Stimulated activated memory B cell treated with anti-CD40 and anti-IgM and Interleukin-4, amounts not matched to agents 10 μg/mL and 1 μg/mL and 100 μg/mL, for 72 hours (primary cell): ENCODE data around the gene RIMKLA.

Source experiments
- ATAC-seq: fragments of 150-1000 bp; cut with Tn5 transposase; 2 replicates; pipeline ENCODE4 v1.10.0; 2021
- H3K27ac Mint-ChIP-seq: one replicate; pipeline ENCODE4 v1.8.0; 2022; ENCODE audit warnings: mild to moderate bottlenecking, mixed read lengths
- H3K27me3 Mint-ChIP-seq: one replicate; pipeline ENCODE4 v1.8.0; 2022; ENCODE audit warnings: mixed read lengths
- H3K36me3 Mint-ChIP-seq: one replicate; pipeline ENCODE4 v1.8.0; 2022; ENCODE audit warnings: mixed read lengths
- H3K4me1 Mint-ChIP-seq: one replicate; pipeline ENCODE4 v1.8.0; 2022; ENCODE audit warnings: mixed read lengths
- H3K4me3 Mint-ChIP-seq: one replicate; pipeline ENCODE4 v1.8.0; 2022; ENCODE audit warnings: mild to moderate bottlenecking, moderate library complexity, mixed read lengths
- H3K9me3 Mint-ChIP-seq: one replicate; pipeline ENCODE4 v1.8.0; 2022; ENCODE audit warnings: mixed read lengths

The RIMKLA gene, protein sequence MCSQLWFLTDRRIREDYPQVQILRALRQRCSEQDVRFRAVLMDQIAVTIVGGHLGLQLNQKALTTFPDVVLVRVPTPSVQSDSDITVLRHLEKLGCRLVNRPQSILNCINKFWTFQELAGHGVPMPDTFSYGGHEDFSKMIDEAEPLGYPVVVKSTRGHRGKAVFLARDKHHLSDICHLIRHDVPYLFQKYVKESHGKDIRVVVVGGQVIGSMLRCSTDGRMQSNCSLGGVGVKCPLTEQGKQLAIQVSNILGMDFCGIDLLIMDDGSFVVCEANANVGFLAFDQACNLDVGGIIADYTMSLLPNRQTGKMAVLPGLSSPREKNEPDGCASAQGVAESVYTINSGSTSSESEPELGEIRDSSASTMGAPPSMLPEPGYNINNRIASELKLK

DNA sequence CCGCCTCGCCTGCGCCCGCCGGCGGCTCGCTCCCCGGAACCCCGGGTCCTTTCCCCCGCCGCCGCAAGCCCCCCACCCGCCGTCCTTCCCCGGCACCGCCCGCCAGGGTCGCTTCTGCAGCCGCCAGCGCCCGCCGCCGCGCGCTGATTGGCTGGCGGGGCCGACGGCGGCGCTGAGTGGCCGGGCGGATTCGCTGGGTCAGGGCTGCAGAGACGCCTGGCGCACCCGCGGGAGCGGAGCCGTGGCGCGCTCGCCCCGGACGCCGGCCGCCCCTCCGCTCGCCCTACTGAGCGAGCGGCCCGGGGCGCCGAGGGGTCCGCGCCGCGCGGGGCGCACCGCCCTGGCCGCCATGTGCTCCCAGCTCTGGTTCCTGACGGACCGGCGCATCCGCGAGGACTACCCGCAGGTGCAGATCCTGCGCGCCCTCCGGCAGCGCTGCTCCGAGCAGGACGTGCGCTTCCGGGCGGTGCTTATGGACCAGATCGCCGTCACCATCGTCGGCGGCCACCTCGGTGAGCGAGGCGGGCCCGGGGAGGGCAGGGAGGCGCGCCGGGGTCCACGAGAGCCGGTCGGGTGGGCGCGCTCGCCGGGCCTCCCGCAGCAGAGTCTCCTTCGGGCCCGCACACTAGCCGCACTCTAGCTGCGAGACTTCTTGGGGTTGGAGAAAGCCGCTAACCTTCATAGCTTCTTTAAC is at the start of gene RIMKLA:
RIMKLA (plus strand) TSS at position 207 of the 694 bp plus-strand sequence; CDS start at position 350, 143 bp downstream.
- peaks cover 3% of the 10 kb centered on the region for H3K4me1 Mint-ChIP-seq

GRCh38 chr1:42332877-42333276 is 47.7 kb upstream of the RIMKLA start:
- peak overlapping the region; percentile 95 for H3K4me3 Mint-ChIP-seq
- H3K36me3 Mint-ChIP-seq: no peaks in the 10 kb centered on the region

More for the DNA sequence above, at the start of gene RIMKLA:
- Mint-ChIP-seq H3K36me3 (no peaks in the 10 kb centered on the region), H3K4me3 (peak within 1 kb of the TSS; percentile 74), H3K27ac (no peak within 1 kb of the TSS), H3K27me3 (peaks cover 42% of the 10 kb centered on the region), H3K9me3 (no peaks in the 10 kb centered on the region)
- peak; percentile 85 for ATAC-seq

GRCh38 chr1:42333662-42334239 is 46.8 kb upstream of the RIMKLA start:
- H3K9me3 Mint-ChIP-seq: no peaks in the 10 kb centered on the region
- no peak for ATAC-seq
- peak overlapping the region; percentile 87 for H3K27ac Mint-ChIP-seq
- H3K36me3 Mint-ChIP-seq: no peaks in the 10 kb centered on the region
- H3K27me3 Mint-ChIP-seq: no peaks in the 10 kb centered on the region
- peaks cover 69% of the 10 kb centered on the region for H3K4me1 Mint-ChIP-seq
- peak overlapping the region; percentile 95 for H3K4me3 Mint-ChIP-seq

More at GRCh38 chr1:42332877-42333276, 47.7 kb upstream of the RIMKLA start:
- H3K9me3 Mint-ChIP-seq: no peaks in the 10 kb centered on the region
- no peak for ATAC-seq
- peaks cover 76% of the 10 kb centered on the region for H3K4me1 Mint-ChIP-seq
- no peak overlapping the region for H3K27ac Mint-ChIP-seq
- no peaks in the 10 kb centered on the region for H3K27me3 Mint-ChIP-seq

GRCh38 chr1:42334240-42335049 is 46.1 kb upstream of the RIMKLA start:
- H3K4me1 Mint-ChIP-seq: peaks cover 65% of the 10 kb centered on the region
- peak; percentile 82 for ATAC-seq

GRCh38 chr1:42335050-42335808 is 45.4 kb upstream of the RIMKLA start, which contains the start of gene FOXJ3:
FOXJ3 (minus strand) TSS chr1:42335235; CDS start chr1:42311093, 24,142 bp downstream.
- H3K36me3 Mint-ChIP-seq: no peaks in the 10 kb centered on the region
- no peaks in the 10 kb centered on the region for H3K9me3 Mint-ChIP-seq
- H3K27ac Mint-ChIP-seq: peak within 1 kb of the TSS; percentile 87
- H3K4me1 Mint-ChIP-seq: peaks cover 61% of the 10 kb centered on the region
- peak within 1 kb of the TSS; percentile 95 for H3K4me3 Mint-ChIP-seq
- peak; percentile 95 for ATAC-seq
- no peaks in the 10 kb centered on the region for H3K27me3 Mint-ChIP-seq

More at GRCh38 chr1:42334240-42335049, 46.1 kb upstream of the RIMKLA start:
- Mint-ChIP-seq H3K27me3 (no peaks in the 10 kb centered on the region), H3K27ac (peak overlapping the region; percentile 87), H3K4me3 (peak overlapping the region; percentile 95), H3K9me3 (no peaks in the 10 kb centered on the region), H3K36me3 (no peaks in the 10 kb centered on the region)

GRCh38 chr1:42335809-42336518 is 44.6 kb upstream of the RIMKLA start:
- H3K36me3 Mint-ChIP-seq: no peaks in the 10 kb centered on the region
- H3K27me3 Mint-ChIP-seq: no peaks in the 10 kb centered on the region
- H3K4me3 Mint-ChIP-seq: peak overlapping the region; percentile 94
- ATAC-seq: peak; percentile 9
- no peaks in the 10 kb centered on the region for H3K9me3 Mint-ChIP-seq
- H3K27ac Mint-ChIP-seq: peak overlapping the region; percentile 87
- H3K4me1 Mint-ChIP-seq: peaks cover 53% of the 10 kb centered on the region

GRCh38 chr1:42336978-42337377 is 43.6 kb upstream of the RIMKLA start:
- no peaks in the 10 kb centered on the region for H3K27me3 Mint-ChIP-seq
- no peaks in the 10 kb centered on the region for H3K9me3 Mint-ChIP-seq
- no peak overlapping the region for H3K27ac Mint-ChIP-seq
- ATAC-seq: no peak
- H3K4me1 Mint-ChIP-seq: peaks cover 44% of the 10 kb centered on the region
- no peak overlapping the region for H3K4me3 Mint-ChIP-seq
- H3K36me3 Mint-ChIP-seq: no peaks in the 10 kb centered on the region

- no peak overlapping the region for H3K4me3 Mint-ChIP-seq
- H3K27ac Mint-ChIP-seq: no peak overlapping the region
- H3K4me1 Mint-ChIP-seq: peaks cover 20% of the 10 kb centered on the region
- H3K27me3 Mint-ChIP-seq: no peaks in the 10 kb centered on the region
- H3K36me3 Mint-ChIP-seq: no peaks in the 10 kb centered on the region
- no peaks in the 10 kb centered on the region for H3K9me3 Mint-ChIP-seq
- ATAC-seq: no peak
Observed at GRCh38 chr1:42340093-42340492, 40.5 kb upstream of the RIMKLA start.

DNA sequence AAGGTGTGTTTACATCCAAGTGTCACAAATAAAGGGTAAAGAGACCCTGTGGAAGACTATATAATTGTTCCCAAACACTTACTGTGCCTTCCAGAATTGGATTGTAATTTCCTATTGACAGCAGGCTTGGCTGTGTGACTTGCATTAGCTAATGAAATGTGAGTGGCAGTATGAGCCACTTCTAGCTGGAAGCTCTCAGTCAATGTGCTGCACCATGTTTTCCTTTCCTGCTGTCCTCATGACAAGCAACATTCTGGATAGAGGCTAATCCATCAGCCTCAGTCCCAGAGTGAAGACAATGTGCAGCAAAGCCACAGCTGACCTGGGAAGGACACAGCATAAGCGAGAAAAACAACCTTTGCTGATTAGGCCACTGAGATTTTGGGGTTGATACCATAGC is 39.7 kb upstream of the RIMKLA start:
- no peak overlapping the region for H3K4me3 Mint-ChIP-seq
- H3K9me3 Mint-ChIP-seq: no peaks in the 10 kb centered on the region
- H3K27me3 Mint-ChIP-seq: no peaks in the 10 kb centered on the region
- no peaks in the 10 kb centered on the region for H3K36me3 Mint-ChIP-seq
- peaks cover 16% of the 10 kb centered on the region for H3K4me1 Mint-ChIP-seq
- ATAC-seq: no peak
- no peak overlapping the region for H3K27ac Mint-ChIP-seq

- H3K36me3 Mint-ChIP-seq: no peaks in the 10 kb centered on the region
- no peaks in the 10 kb centered on the region for H3K9me3 Mint-ChIP-seq
- no peak for ATAC-seq
- no peak overlapping the region for H3K4me3 Mint-ChIP-seq
- H3K27me3 Mint-ChIP-seq: no peaks in the 10 kb centered on the region
- no peaks in the 10 kb centered on the region for H3K4me1 Mint-ChIP-seq
- H3K27ac Mint-ChIP-seq: no peak overlapping the region
Observed at GRCh38 chr1:42343049-42343448, 37.5 kb upstream of the RIMKLA start.

- Mint-ChIP-seq H3K27me3 (peaks cover 9% of the 10 kb centered on the region), H3K4me1 (peaks cover 6% of the 10 kb centered on the region), H3K36me3 (no peaks in the 10 kb centered on the region), H3K4me3 (no peak overlapping the region), H3K9me3 (no peaks in the 10 kb centered on the region), H3K27ac (no peak overlapping the region)
- ATAC-seq: no peak
Observed at GRCh38 chr1:42348498-42348897, 32.1 kb upstream of the RIMKLA start.

DNA sequence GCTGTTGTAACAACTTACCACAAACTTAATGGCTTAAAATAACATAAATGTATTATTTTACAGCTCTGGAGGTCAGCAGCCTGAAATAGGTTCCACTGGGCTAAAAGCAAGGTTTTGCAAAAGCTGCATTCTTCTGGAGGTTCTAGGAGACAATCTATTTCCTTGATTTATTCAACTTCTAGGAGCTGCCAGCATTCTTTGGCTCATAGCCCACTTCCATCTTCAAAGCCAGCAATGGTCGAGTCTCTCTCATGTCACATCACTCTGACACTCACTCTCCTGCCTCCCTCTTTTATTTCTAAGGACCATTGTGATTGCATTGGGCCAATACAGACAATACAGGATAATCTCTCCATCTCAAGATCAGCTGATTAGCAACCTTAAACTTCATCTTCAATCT is 30.5 kb upstream of the RIMKLA start:
- Mint-ChIP-seq H3K27me3 (peaks cover 9% of the 10 kb centered on the region), H3K36me3 (no peaks in the 10 kb centered on the region)

DNA sequence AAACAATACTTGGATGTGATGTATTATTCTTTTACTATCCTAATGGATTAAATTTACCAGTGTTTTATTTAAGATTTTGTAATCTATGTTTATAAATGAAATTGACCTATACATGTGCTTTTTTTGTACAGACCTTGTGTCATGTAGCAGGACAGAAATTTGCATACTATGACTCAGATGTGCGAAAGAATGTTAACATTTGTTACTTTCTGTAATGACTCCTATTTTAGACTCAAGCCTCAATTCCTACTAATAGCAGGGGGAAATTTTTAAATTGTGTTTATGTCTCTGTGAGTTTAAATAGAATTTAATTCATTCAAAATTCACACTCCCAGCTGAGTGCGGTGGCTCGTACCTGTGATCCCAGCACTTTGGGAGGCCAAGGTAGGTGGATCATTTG is 21.8 kb upstream of the RIMKLA start:
- Mint-ChIP-seq H3K27ac (peak overlapping the region; percentile 57), H3K9me3 (peaks cover 4% of the 10 kb centered on the region), H3K27me3 (peaks cover 9% of the 10 kb centered on the region), H3K4me3 (no peak overlapping the region), H3K36me3 (no peaks in the 10 kb centered on the region), H3K4me1 (peaks cover 16% of the 10 kb centered on the region)
- peak; percentile 77 for ATAC-seq

More for the DNA sequence above, 30.5 kb upstream of the RIMKLA start:
- no peak for ATAC-seq
- Mint-ChIP-seq H3K9me3 (no peaks in the 10 kb centered on the region), H3K27ac (no peak overlapping the region), H3K4me1 (peaks cover 6% of the 10 kb centered on the region), H3K4me3 (no peak overlapping the region)

DNA sequence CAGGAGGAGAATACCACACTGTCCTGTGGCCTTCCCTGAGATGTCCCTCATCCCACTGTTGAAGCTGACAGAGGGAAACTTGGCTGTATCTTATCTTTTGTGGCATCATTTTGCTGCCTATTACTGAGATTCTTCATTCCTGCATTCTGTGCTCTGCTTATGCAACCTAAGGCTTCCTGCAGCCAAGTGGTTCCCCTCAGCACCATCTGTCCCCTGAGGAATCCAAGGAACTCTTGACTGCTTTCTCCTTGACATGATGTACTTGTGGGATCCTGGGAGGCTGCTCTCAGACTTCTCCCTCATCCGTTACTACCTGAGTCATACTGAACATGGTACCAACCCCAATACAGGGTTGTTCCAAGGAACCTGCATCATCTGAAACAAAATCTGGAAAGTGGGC is 21.1 kb upstream of the RIMKLA start:
- no peak overlapping the region for H3K27ac Mint-ChIP-seq

More for the DNA sequence above, 21.1 kb upstream of the RIMKLA start:
- no peaks in the 10 kb centered on the region for H3K36me3 Mint-ChIP-seq
- H3K4me3 Mint-ChIP-seq: no peak overlapping the region
- H3K27me3 Mint-ChIP-seq: peaks cover 9% of the 10 kb centered on the region
- H3K4me1 Mint-ChIP-seq: peaks cover 16% of the 10 kb centered on the region
- no peak for ATAC-seq
- peaks cover 4% of the 10 kb centered on the region for H3K9me3 Mint-ChIP-seq
